GM12878 (cell line): Measurements from ENCODE around the gene TSC2.
"Not testable (repeated sequence)": the region's sequence is repeated elsewhere in the genome, so short reads cannot be mapped to it uniquely, and the experiment has no call there.

ENCODE experiments used
- CTCF ChIP-seq, 3 experiments: IDR thresholded peaks in 2 of 3; conservative IDR thresholded peaks in 1 of 3; 2 replicates each; pipeline ENCODE4 v1.5.1; 2011; ENCODE audit warnings: low read depth in 3 of 3, low read length in 3 of 3, mild to moderate bottlenecking in 3 of 3, control low read depth in 2 of 3, moderate library complexity in 2 of 3, inconsistent platforms in 1 of 3, mixed read lengths in 1 of 3; ENCODE audit not compliant: control insufficient read depth in 2 of 3, insufficient read depth in 1 of 3; ENCODE audit errors: extremely low read depth in 1 of 3
- EP300 ChIP-seq, 2 experiments: fragments of 150-350 bp in 1 of 2; IDR thresholded peaks; 2 replicates each; pipeline ENCODE4 v1.6.1; 2011 to 2012; ENCODE audit warnings: low read depth in 2 of 2, low read length in 2 of 2, borderline replicate concordance in 1 of 2, improper control_type of control experiment in 1 of 2, inconsistent platforms in 1 of 2; ENCODE audit not compliant: control insufficient read depth in 1 of 2
- FOXK2 ChIP-seq: fragments of 450-650 bp; IDR thresholded peaks from 2 replicates; pipeline ENCODE4 v1.6.1; 2017; ENCODE audit warnings: mild to moderate bottlenecking, moderate library complexity
- IRF3 ChIP-seq: fragments of 450-650 bp; IDR thresholded peaks from 2 replicates; pipeline ENCODE4 v1.6.1; 2014; ENCODE audit warnings: mild to moderate bottlenecking
- JUND ChIP-seq: IDR thresholded peaks from 2 replicates; pipeline ENCODE4 v1.6.1; 2012; ENCODE audit warnings: low read depth, mild to moderate bottlenecking, low read length, improper control_type of control experiment, moderate library complexity
- MAX ChIP-seq: IDR thresholded peaks from 2 replicates; pipeline ENCODE4 v1.6.1; 2012; ENCODE audit warnings: low read depth, low read length, improper control_type of control experiment
- MEF2A ChIP-seq: IDR thresholded peaks from 2 replicates; pipeline ENCODE4 v1.6.1; 2011; ENCODE audit warnings: low read depth, mild to moderate bottlenecking, low read length, moderate library complexity; ENCODE audit not compliant: insufficient read depth
- NR2C2 ChIP-seq: IDR thresholded peaks from 2 replicates; pipeline ENCODE4 v1.6.1; 2011; ENCODE audit warnings: borderline replicate concordance, low read depth; ENCODE audit not compliant: control insufficient read depth, insufficient read length
- NRF1 ChIP-seq: conservative IDR thresholded peaks from 2 replicates; pipeline ENCODE4 v1.6.1; 2011; ENCODE audit warnings: mild to moderate bottlenecking, low read depth, low read length, improper control_type of control experiment
- POLR2A ChIP-seq: IDR thresholded peaks from 2 replicates; pipeline ENCODE4 v1.6.1; 2011; ENCODE audit warnings: low read depth, mild to moderate bottlenecking, low read length
- SMC3 ChIP-seq: IDR thresholded peaks from 2 replicates; pipeline ENCODE4 v1.6.1; 2011; ENCODE audit warnings: low read length, improper control_type of control experiment, borderline replicate concordance
- SP1 ChIP-seq: IDR thresholded peaks from one replicate; pipeline ENCODE4 v1.6.1; 2011; ENCODE audit warnings: low read depth, low read length

GRCh38 chr16:2126161-2126743 lies 78.5 kb downstream of the TSC2 start:
- TF ChIP-seq IRF3; SP1; SMC3; CTCF (IDR thresholded peaks at IDR 0.05 in 2 of 3, conservative IDR thresholded peaks at IDR 0.05 in 1 of 3; ENCODE audit: control insufficient read depth in 2 of 3, extremely low read depth in 1 of 3, insufficient read depth in 1 of 3, low read depth in 3 of 3, low read length in 3 of 3); MEF2A; FOXK2; JUND; POLR2A; NR2C2; MAX; EP300 (IDR thresholded peaks at IDR 0.05; ENCODE audit: borderline replicate concordance in 1 of 2, control insufficient read depth in 1 of 2, low read depth in 2 of 2, low read length in 2 of 2); NRF1: not testable (repeated sequence)
